Left ventricle myocardium inferior (tissue), 1 donor: ENCODE results near the gene SND1. TPM values are rescaled to one million over a fixed set of nuclear protein-coding genes. Genes with fewer than 3 reads are reported as not detected.

Experiments used
- DNase-seq: peaks from one replicate; pipeline ENCODE4 v3.0.0-alpha.2; 2020
- H3K27ac ChIP-seq: fragments of 200-600 bp; replicated peaks from 2 replicates; pipeline ENCODE4 v1.8.0; 2021
- H3K27me3 ChIP-seq: fragments of 200-600 bp; 2 replicates; pipeline ENCODE4 v1.8.0; 2021; ENCODE audit warnings: low read depth
- H3K36me3 ChIP-seq: fragments of 200-600 bp; 2 replicates; pipeline ENCODE4 v1.8.0; 2021
- H3K4me1 ChIP-seq: fragments of 200-600 bp; 2 replicates; pipeline ENCODE4 v1.8.0; 2021
- H3K4me3 ChIP-seq: fragments of 200-600 bp; 2 replicates; pipeline ENCODE4 v1.8.0; 2021; ENCODE audit warnings: mild to moderate bottlenecking, moderate library complexity
- H3K9me3 ChIP-seq: fragments of 200-600 bp; replicated peaks from 2 replicates; pipeline ENCODE4 v1.8.0; 2021
- intact Hi-C: fragments of 100-400 bp; cut with micrococcal nuclease; formaldehyde crosslinking; loops from one replicate; pipeline ENCODE4 v1.11.0; 2022
- total RNA-seq: library from RNA; stranded (reverse); fragmentation: NEBNext Ultra II Directional; extraction: Animal tissue kit (Norgen Biotek cat#: 25700); gene quantifications from one replicate; pipeline ENCODE4 v1.2.1, GENCODE V29; 2021
- TF ChIP-seq, protein P1 (sequence below): fragments of 200-600 bp; IDR thresholded peaks from 2 replicates; pipeline ENCODE4 v1.8.0; 2021; ENCODE audit warnings: antibody characterized with exemption, mild to moderate bottlenecking, borderline replicate concordance
- donor health status: DM: no; HTN: yes; CAD: no; lungs with severe emphysema.

The SND1 gene
- total RNA-seq, 1 donor from 2014 or later = 71.6 TPM

DNA sequence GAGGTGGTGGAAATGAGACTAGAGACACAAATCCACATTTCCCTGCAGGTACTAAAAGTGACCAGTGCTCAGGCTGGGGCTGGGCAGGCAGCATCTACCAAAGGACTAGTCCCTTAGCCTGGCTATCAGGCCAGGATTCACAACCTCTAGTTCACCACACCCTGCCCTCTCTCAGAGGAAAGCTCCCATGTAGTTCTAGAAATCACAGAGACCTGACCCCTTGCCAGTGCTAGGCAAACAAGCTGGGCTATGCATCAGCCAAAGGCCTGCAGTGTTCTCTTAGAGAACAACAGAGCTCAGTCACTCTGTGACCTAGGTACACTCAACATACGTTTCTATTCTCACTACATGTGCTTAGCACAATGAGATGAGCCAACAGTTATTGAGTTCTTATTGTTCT lies 405.9 kb downstream of the SND1 start:
- TF ChIP-seq, protein P1, sequence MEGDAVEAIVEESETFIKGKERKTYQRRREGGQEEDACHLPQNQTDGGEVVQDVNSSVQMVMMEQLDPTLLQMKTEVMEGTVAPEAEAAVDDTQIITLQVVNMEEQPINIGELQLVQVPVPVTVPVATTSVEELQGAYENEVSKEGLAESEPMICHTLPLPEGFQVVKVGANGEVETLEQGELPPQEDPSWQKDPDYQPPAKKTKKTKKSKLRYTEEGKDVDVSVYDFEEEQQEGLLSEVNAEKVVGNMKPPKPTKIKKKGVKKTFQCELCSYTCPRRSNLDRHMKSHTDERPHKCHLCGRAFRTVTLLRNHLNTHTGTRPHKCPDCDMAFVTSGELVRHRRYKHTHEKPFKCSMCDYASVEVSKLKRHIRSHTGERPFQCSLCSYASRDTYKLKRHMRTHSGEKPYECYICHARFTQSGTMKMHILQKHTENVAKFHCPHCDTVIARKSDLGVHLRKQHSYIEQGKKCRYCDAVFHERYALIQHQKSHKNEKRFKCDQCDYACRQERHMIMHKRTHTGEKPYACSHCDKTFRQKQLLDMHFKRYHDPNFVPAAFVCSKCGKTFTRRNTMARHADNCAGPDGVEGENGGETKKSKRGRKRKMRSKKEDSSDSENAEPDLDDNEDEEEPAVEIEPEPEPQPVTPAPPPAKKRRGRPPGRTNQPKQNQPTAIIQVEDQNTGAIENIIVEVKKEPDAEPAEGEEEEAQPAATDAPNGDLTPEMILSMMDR = no peak
- DNase-seq = no peak
- peaks cover 25% of the 10 kb centered on the region for H3K4me1 ChIP-seq
- no peak overlapping the region for H3K4me3 ChIP-seq
- no peaks in the 10 kb centered on the region for H3K27me3 ChIP-seq
- H3K9me3 ChIP-seq = no peaks in the 10 kb centered on the region
- no peak overlapping the region for H3K27ac ChIP-seq
- intact Hi-C loops = no loop called here
- H3K36me3 ChIP-seq = no peaks in the 10 kb centered on the region

DNA sequence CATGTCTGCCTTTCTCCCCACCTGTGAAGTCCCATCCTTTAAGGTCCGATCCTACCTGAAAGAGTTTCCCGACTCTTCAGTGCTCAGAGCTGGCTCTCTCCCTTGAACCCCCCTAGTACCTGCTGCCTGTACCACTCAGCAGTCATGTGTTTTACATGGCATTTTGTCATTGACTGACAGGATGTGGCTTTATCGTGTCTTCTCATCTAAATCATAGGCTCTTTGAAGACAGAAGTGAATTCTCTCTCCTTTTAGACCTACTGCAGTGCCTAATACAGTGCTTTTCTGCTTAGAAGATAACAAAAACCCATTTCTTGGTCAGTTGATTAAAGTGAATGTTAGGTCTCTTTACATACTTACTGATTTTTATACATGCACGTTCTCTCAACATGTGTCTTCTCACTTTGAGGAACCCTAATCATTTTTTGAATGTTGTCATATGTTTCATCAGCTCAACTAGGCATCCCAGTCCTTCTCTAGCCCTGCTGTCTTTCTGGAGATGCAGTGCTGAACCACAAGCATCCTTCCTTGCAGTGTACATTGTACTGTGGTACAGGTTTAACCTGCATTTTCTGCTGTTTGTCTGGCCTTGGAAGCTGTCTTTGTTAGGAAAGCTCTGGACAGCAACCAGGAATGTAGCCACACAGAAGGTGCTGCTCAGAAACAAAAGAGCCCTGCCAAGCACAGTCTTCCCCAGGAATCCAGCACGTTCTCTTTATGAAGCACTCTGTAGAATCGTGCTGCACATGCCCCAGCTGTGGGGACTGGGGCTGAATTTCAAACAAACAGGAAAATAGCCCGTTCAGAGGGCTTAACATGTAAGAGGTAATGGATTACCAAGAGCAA lies 407.4 kb downstream of the SND1 start:
- intact Hi-C loops = no loop called here
- peaks cover 23% of the 10 kb centered on the region for H3K4me1 ChIP-seq
- TF ChIP-seq, protein P1 = no peak

DNA sequence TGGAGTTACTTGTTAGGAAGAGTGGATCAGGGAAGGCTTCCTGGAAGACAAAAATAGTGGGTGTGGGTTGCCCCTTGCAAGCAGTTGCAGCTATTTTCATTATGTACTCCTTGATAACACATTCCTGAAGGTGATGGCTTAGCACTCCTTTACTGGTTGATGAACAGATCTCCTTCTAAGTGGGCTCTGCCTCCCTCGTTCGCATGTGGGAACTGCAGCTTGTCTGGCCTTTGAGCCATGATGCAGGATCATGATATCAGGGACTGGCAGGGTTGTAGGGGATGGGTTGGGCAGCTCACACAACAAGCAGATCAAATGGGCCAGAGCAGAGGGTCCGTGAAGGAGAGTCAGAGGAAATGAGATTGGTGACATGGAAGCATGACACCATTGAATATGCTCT lies 408.0 kb downstream of the SND1 start:
- TF ChIP-seq, protein P1 = no peak
- DNase-seq = no peak

More for the DNA sequence above, 407.4 kb downstream of the SND1 start:
- DNase-seq = no peak
- Histone ChIP-seq H3K9me3 (no peaks in the 10 kb centered on the region), H3K4me3 (no peak overlapping the region), H3K36me3 (no peaks in the 10 kb centered on the region), H3K27ac (no peak overlapping the region), H3K27me3 (no peaks in the 10 kb centered on the region)

DNA sequence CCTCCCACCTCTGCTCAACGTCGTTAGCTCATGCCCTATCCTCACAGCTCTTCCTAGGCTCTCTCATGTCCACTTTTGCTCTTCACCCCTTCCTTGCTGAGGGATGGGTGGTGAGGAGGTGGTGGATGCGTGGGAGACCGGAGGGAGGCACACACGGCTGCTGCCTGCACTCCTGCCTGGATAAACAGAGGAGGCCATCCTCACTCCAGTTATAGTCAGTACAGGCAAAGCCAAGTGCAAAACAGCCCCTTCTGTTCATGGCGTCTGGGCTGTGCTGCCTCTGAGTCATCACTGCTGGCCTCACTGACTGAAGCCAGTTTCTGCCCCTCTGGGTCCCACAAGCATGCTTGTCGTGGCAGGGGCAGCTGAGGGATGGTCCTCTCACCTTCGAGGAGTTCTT lies 411.1 kb downstream of the SND1 start:
- H3K4me3 ChIP-seq = no peak overlapping the region
- peaks cover 14% of the 10 kb centered on the region for H3K4me1 ChIP-seq
- DNase-seq = no peak
- no peak overlapping the region for H3K27ac ChIP-seq
- TF ChIP-seq, protein P1 = no peak
- H3K27me3 ChIP-seq = no peaks in the 10 kb centered on the region
- H3K9me3 ChIP-seq = no peaks in the 10 kb centered on the region
- intact Hi-C loops = no loop called here
- H3K36me3 ChIP-seq = peaks cover 2% of the 10 kb centered on the region

More for the DNA sequence above, 408.0 kb downstream of the SND1 start:
- Histone ChIP-seq H3K4me3 (no peak overlapping the region), H3K9me3 (no peaks in the 10 kb centered on the region), H3K36me3 (no peaks in the 10 kb centered on the region), H3K27ac (no peak overlapping the region), H3K4me1 (peaks cover 23% of the 10 kb centered on the region), H3K27me3 (no peaks in the 10 kb centered on the region)
- intact Hi-C loops = no loop called here

DNA sequence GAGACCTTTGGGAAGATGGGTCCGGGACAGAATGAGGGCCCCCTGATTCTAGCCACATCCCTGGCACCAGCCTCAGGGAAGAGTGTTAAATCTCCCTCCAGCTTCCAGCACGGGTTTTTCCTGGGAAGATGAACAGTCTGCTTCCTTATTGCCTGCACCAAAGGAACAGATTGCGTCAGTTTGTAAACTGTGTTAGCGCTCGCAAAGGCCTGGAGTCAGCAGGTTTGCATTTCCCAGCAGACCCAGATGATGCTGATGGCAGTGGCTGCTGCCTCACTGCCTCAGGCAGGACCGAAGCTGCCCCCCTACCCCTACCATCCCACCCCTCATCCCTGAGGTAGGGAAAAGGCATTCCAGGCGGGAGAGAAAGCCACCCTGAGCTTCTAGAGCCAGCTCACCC lies 413.9 kb downstream of the SND1 start:
- TF ChIP-seq, protein P1 = no peak
- intact Hi-C loops = no loop called here
- Histone ChIP-seq H3K27ac (no peak overlapping the region), H3K4me1 (no peaks in the 10 kb centered on the region), H3K36me3 (peaks cover 2% of the 10 kb centered on the region), H3K9me3 (no peaks in the 10 kb centered on the region), H3K4me3 (no peak overlapping the region), H3K27me3 (no peaks in the 10 kb centered on the region)
- DNase-seq = no peak
